ENCODE measurements around the gene KIN.

DNA sequence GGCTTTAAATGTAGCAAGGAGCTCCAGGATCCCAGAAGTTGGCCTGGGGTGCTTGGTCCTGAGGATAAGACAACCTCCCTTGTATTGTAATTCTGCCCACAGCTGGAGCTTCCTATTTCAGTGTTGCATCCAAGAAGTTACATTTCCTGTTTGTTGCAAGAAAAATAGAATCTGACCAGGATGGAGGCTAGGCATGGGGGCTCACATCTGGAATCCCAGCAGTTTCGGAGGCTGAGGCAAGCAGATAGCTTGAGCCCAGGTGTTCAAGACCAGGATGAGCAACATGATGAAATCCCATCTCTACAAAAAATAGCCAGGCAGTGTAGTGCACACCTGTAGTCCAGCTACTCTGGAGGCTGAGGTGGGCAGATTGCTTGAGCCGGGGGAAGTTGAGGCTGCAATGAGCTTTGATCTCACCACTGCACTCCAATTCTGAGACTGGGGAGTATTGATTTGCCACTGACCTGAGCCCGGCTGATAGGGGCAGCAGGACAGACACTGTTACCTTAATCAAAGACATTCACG is 85.4 kb downstream of the KIN start:
- TF ChIP-seq CTCF (IDR thresholded peaks at IDR 0.05): no peak
- no peak for TF ChIP-seq POLR2A (IDR thresholded peaks at IDR 0.05)

Data from esophagus squamous epithelium (tissue), 4 donors.